Lower lobe of right lung (tissue), 2 donors: ENCODE results near the gene SLC38A2. TPM values are rescaled to one million over a fixed set of nuclear protein-coding genes. Genes with fewer than 3 reads are reported as not detected.

Experiments used
- ATAC-seq, 2 donors: fragments of 200-7000 bp; cut with Tn5 transposase; one replicate each; pipeline ENCODE4 v1.9.1; 2020 to 2022; ENCODE audit warnings: mild to moderate bottlenecking in 2 of 2, moderate library complexity in 2 of 2
- DNase-seq: peaks from one replicate; pipeline ENCODE4 v3.0.0-alpha.2; 2020
- H3K27ac ChIP-seq: fragments of 200-600 bp; one replicate; pipeline ENCODE4 v1.8.0; 2022
- H3K27me3 ChIP-seq: fragments of 200-600 bp; one replicate; pipeline ENCODE4 v1.8.0; 2022; ENCODE audit warnings: low read depth
- H3K36me3 ChIP-seq: fragments of 200-600 bp; one replicate; pipeline ENCODE4 v1.8.0; 2022; ENCODE audit warnings: mild to moderate bottlenecking
- H3K4me1 ChIP-seq: fragments of 200-600 bp; one replicate; pipeline ENCODE4 v1.8.0; 2022
- H3K4me3 ChIP-seq: fragments of 200-600 bp; one replicate; pipeline ENCODE4 v1.8.0; 2022; ENCODE audit warnings: mild to moderate bottlenecking
- H3K9me3 ChIP-seq: fragments of 200-600 bp; one replicate; pipeline ENCODE4 v1.8.0; 2022
- CTCF ChIP-seq: fragments of 200-600 bp; IDR thresholded peaks from one replicate; pipeline ENCODE4 v1.8.0; 2022; ENCODE audit warnings: antibody characterized with exemption, mild to moderate bottlenecking
- intact Hi-C: fragments of 100-400 bp; cut with DNase I; formaldehyde crosslinking; loops from one replicate; pipeline ENCODE4 v1.11.0; 2022
- total RNA-seq: library from RNA; stranded (reverse); fragmentation: NEBNext Ultra II Directional; extraction: Animal tissue kit (Norgen Biotek cat#: 25700); gene quantifications from one replicate; pipeline ENCODE4 v1.2.1, GENCODE V29; 2021
- donor health status: DM: no; HTN: yes; CAD: no; lungs with severe emphysema.

The SLC38A2 gene
- total RNA-seq, 1 donor from 2014 or later = 284 TPM

GRCh38 chr12:46373301-46374296 lies 1.0 kb upstream of the SLC38A2 start:
- Histone ChIP-seq H3K27ac (peak overlapping the region; percentile 92), H3K27me3 (no peaks in the 10 kb centered on the region), H3K4me1 (peaks cover 33% of the 10 kb centered on the region), H3K4me3 (peak overlapping the region; percentile 90), H3K36me3 (peaks cover 26% of the 10 kb centered on the region), H3K9me3 (no peaks in the 10 kb centered on the region)
- peak; percentile 69 for DNase-seq
- TF ChIP-seq CTCF = peak; percentile 18
- intact Hi-C loops = no loop called here
- ATAC-seq = peak; percentile 2 to 18

GRCh38 chr12:46371718-46372543 lies 642 bp downstream of the SLC38A2 start:
- Histone ChIP-seq H3K27me3 (no peaks in the 10 kb centered on the region), H3K27ac (peak overlapping the region; percentile 92), H3K4me3 (peak overlapping the region; percentile 90), H3K4me1 (peaks cover 50% of the 10 kb centered on the region), H3K9me3 (no peaks in the 10 kb centered on the region), H3K36me3 (peaks cover 42% of the 10 kb centered on the region)
- peak; percentile 90 for DNase-seq
- TF ChIP-seq CTCF = no peak
- peak; percentile 71 to 83 for ATAC-seq
- intact Hi-C loops = no loop called here

- intact Hi-C loops = no loop called here
- peak; percentile 82 to 83 for ATAC-seq
- H3K36me3 ChIP-seq = peaks cover 51% of the 10 kb centered on the region
- peak; percentile 93 for DNase-seq
- H3K9me3 ChIP-seq = no peaks in the 10 kb centered on the region
- TF ChIP-seq CTCF = peak; percentile 24
- peak overlapping the region; percentile 90 for H3K4me3 ChIP-seq
- H3K4me1 ChIP-seq = peaks cover 59% of the 10 kb centered on the region
- H3K27me3 ChIP-seq = no peaks in the 10 kb centered on the region
- peak overlapping the region; percentile 92 for H3K27ac ChIP-seq
These were observed 1.5 kb downstream of the SLC38A2 start for GRCh38 chr12:46370792-46371717.

GRCh38 chr12:46370380-46370734 lies 2.2 kb downstream of the SLC38A2 start:
- Histone ChIP-seq H3K9me3 (no peaks in the 10 kb centered on the region), H3K27ac (peak overlapping the region; percentile 92), H3K36me3 (peaks cover 58% of the 10 kb centered on the region), H3K4me1 (peaks cover 66% of the 10 kb centered on the region), H3K4me3 (peak overlapping the region; percentile 90), H3K27me3 (no peaks in the 10 kb centered on the region)
- DNase-seq = no peak
- no peak for ATAC-seq
- intact Hi-C loops = no loop called here
- TF ChIP-seq CTCF = no peak
